Fibroblast of pulmonary artery (primary cell): ENCODE results near the gene TSGA10.
"Not testable (repeated sequence)": the region's sequence is repeated elsewhere in the genome, so short reads cannot be mapped to it uniquely, and the experiment has no call there.

ENCODE experiments used
- DNase-seq: peaks from one replicate; pipeline ENCODE4 v3.0.0-alpha.2; 2010; ENCODE audit warnings: low read depth
- H3K4me3 ChIP-seq: replicated peaks from 2 replicates; pipeline ENCODE4 v1.5.1; 2011; ENCODE audit warnings: low read depth, mild to moderate bottlenecking, control low read depth, low read length, moderate library complexity
- CTCF ChIP-seq: IDR thresholded peaks from 2 replicates; pipeline ENCODE4 v1.5.1; 2011; ENCODE audit warnings: mild to moderate bottlenecking, control low read depth, low read length, inconsistent platforms; ENCODE audit errors: missing control alignments

Gene TSGA10

DNA sequence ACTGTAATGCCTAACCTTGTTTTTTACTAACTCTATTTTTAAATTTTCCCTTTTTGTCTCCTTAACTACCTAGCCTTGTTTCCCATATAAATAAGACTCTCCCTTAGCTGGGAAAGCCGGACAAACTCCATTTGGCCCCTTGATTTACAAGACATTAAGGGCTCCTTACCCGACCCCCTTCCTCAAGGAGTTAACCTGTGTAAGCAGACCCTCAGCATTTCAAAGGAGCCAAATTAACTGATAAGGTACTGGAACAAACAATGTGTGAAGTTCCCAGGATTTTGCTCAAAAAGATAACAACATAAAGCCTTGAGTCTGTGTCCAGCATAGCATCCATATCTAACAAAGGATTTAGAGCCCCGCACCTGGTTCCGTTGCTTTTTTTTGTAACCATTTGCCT is 72.9 kb downstream of the TSGA10 start:
- no peak for TF ChIP-seq CTCF
- no peak overlapping the region for H3K4me3 ChIP-seq
- no peak for DNase-seq

GRCh38 chr2:99079226-99079625 is 75.5 kb downstream of the TSGA10 start:
- no peak overlapping the region for H3K4me3 ChIP-seq
- no peak for TF ChIP-seq CTCF
- peak; percentile 7 for DNase-seq

- no peak for DNase-seq
- H3K4me3 ChIP-seq, result no peak overlapping the region
- TF ChIP-seq CTCF, result no peak
These were observed 82.2 kb downstream of the TSGA10 start for GRCh38 chr2:99072551-99072950.

DNA sequence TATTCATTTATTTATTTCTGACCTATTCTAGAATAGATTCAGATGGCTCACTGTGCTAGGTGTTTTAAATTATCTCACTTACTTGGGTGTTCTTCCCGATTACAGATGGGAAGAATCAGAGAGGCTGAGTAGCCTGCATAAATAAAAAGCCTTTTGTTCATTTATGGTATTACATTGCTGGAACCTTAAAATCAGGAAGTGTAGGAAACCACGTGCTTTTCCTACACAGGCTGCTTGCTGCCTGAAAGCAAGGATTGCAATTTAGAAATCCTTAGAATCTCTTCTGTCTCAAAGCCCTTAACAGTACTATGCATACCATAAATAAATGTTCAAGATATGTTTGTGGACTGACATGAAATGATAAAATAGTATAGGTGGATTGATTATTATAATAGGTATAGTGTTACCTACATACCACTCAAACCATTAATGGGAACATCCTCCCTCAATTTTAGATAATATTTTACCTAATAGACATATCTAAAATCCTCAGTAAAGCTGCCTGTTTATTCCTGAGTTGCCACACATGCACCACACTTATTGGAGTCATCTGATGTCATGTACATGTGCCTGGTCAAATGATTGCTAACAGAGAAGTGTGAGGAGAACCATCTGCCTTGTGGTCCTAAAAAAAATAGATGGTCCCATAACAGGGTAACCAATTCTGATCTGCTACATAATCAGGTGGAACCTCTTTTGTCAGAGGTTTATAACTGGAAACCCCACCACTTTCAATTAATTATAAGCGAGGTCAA is 86.7 kb downstream of the TSGA10 start:
- DNase-seq, result no peak
- TF ChIP-seq CTCF, result no peak
- no peak overlapping the region for H3K4me3 ChIP-seq

GRCh38 chr2:99066075-99066958 is 88.4 kb downstream of the TSGA10 start:
- DNase-seq, result peak; percentile 71
- no peak overlapping the region for H3K4me3 ChIP-seq
- TF ChIP-seq CTCF, result peak; percentile 72

- H3K4me3 ChIP-seq, DNase-seq: not testable (repeated sequence)
These were observed 105.6 kb downstream of the TSGA10 start for GRCh38 chr2:99049187-99049586.

GRCh38 chr2:99040736-99041300 is 113.9 kb downstream of the TSGA10 start:
- H3K4me3 ChIP-seq, result not testable (repeated sequence)
- DNase-seq, result peak; percentile 35
